HEK293 (cell line): ENCODE data around the gene LILRB5.
"Not testable (repeated sequence)": the region's sequence is repeated elsewhere in the genome, so short reads cannot be mapped to it uniquely, and the experiment has no call there.

Experiments used
- CTCF ChIA-PET: fragments of 350-600 bp; formaldehyde crosslinking; extraction: SDS; loops from one replicate; lab custom pipeline; 2021; ENCODE audit warnings: antibody characterized with exemption; lab: Yijun Ruan, JAX
- POLR2A ChIA-PET: fragments of 300-600 bp; formaldehyde crosslinking; extraction: SDS; loops from one replicate; lab custom pipeline; 2020; ENCODE audit warnings: antibody characterized with exemption, inconsistent platforms; lab: Yijun Ruan, JAX
- H3K27ac ChIP-seq: fragments of 200-500 bp; sonication (Bioruptor generic); 2 replicates; pipeline ENCODE4 v1.5.1; 2014; ENCODE audit warnings: low read depth, low read length, control low read depth, inconsistent platforms; ENCODE audit errors: extremely low read depth
- H3K36me3 ChIP-seq, 2 experiments: fragments of 200-500 bp in 1 of 2; sonication (Bioruptor generic) in 1 of 2; 1 replicate in 1 of 2; 2 replicates in 1 of 2; pipeline ENCODE4 v1.5.1; 2014 to 2017; ENCODE audit warnings: inconsistent platforms in 2 of 2, low read length in 2 of 2; ENCODE audit not compliant: control insufficient read depth in 2 of 2, insufficient read depth in 1 of 2
- H3K4me1 ChIP-seq: fragments of 200-500 bp; sonication (Bioruptor generic); 2 replicates; pipeline ENCODE4 v1.5.1; 2014; ENCODE audit warnings: mild to moderate bottlenecking, low read length, inconsistent platforms; ENCODE audit not compliant: control insufficient read depth, insufficient read depth
- H3K4me3 ChIP-seq: 2 replicates; pipeline ENCODE4 v1.5.1; 2011; ENCODE audit warnings: low read depth, mild to moderate bottlenecking, control low read depth, low read length, moderate library complexity
- H3K9me3 ChIP-seq: fragments of 200-500 bp; sonication (Bioruptor generic); 2 replicates; pipeline ENCODE4 v1.5.1; 2014; ENCODE audit warnings: low read depth, low read length, inconsistent platforms; ENCODE audit not compliant: control insufficient read depth, insufficient read depth
- BCL11B ChIP-seq: fragments of 450-650 bp; formaldehyde crosslinking; IDR thresholded peaks from 2 replicates; pipeline ENCODE4 v1.5.1; 2016; ENCODE audit warnings: low read depth, missing biosample characterization, missing genetic modification characterization
- FEZF1 ChIP-seq: fragments of 450-650 bp; formaldehyde crosslinking; IDR thresholded peaks from 2 replicates; pipeline ENCODE4 v1.5.1; 2016; ENCODE audit warnings: missing biosample characterization, missing genetic modification characterization
- ZNF221 ChIP-seq: fragments of 450-650 bp; formaldehyde crosslinking; IDR thresholded peaks from 2 replicates; pipeline ENCODE4 v1.5.1; 2017; ENCODE audit warnings: missing biosample characterization, missing genetic modification characterization, borderline replicate concordance
- ZNF239 ChIP-seq: fragments of 450-650 bp; formaldehyde crosslinking; IDR thresholded peaks from 2 replicates; pipeline ENCODE4 v1.5.1; 2016; ENCODE audit warnings: missing biosample characterization, missing genetic modification characterization
- ZNF311 ChIP-seq: fragments of 450-650 bp; formaldehyde crosslinking; IDR thresholded peaks from 2 replicates; pipeline ENCODE4 v1.5.1; 2017; ENCODE audit warnings: missing biosample characterization, missing genetic modification characterization, borderline replicate concordance
- ZNF404 ChIP-seq: fragments of 450-650 bp; formaldehyde crosslinking; IDR thresholded peaks from 2 replicates; pipeline ENCODE4 v1.5.1; 2017; ENCODE audit warnings: missing biosample characterization, missing genetic modification characterization
- ZNF426 ChIP-seq: fragments of 450-650 bp; formaldehyde crosslinking; IDR thresholded peaks from 2 replicates; pipeline ENCODE4 v1.5.1; 2017; ENCODE audit warnings: missing biosample characterization, missing genetic modification characterization, mild to moderate bottlenecking, inconsistent platforms, moderate library complexity
- ZNF658 ChIP-seq: fragments of 450-650 bp; formaldehyde crosslinking; IDR thresholded peaks from 2 replicates; pipeline ENCODE4; 2016; ENCODE audit warnings: missing biosample characterization, missing genetic modification characterization
- ZNF701 ChIP-seq: fragments of 450-650 bp; formaldehyde crosslinking; IDR thresholded peaks from 2 replicates; pipeline ENCODE4 v1.5.1; 2016; ENCODE audit warnings: missing biosample characterization, missing genetic modification characterization
- ZNF776 ChIP-seq: fragments of 450-650 bp; formaldehyde crosslinking; IDR thresholded peaks from 2 replicates; pipeline ENCODE4 v1.5.0; 2017; ENCODE audit warnings: missing biosample characterization, missing genetic modification characterization, borderline replicate concordance
- ZNF777 ChIP-seq: fragments of 450-650 bp; formaldehyde crosslinking; IDR thresholded peaks from 2 replicates; pipeline ENCODE4 v1.5.1; 2017; ENCODE audit warnings: missing biosample characterization, missing genetic modification characterization, borderline replicate concordance
- ZSCAN16 ChIP-seq: fragments of 450-650 bp; formaldehyde crosslinking; IDR thresholded peaks from 2 replicates; pipeline ENCODE4 v1.5.1; 2016; ENCODE audit warnings: missing biosample characterization, missing genetic modification characterization
- TF ChIP-seq, protein P1 (sequence below): fragments of 450-650 bp; formaldehyde crosslinking; IDR thresholded peaks from 2 replicates; pipeline ENCODE4 v1.5.0; 2017; ENCODE audit warnings: missing biosample characterization, missing genetic modification characterization, borderline replicate concordance
- TF ChIP-seq, protein P2 (sequence below): fragments of 450-650 bp; formaldehyde crosslinking; IDR thresholded peaks from 2 replicates; pipeline ENCODE4 v1.5.1; 2017; ENCODE audit warnings: missing biosample characterization, missing genetic modification characterization
- TF ChIP-seq, protein P3 (sequence below): fragments of 450-650 bp; formaldehyde crosslinking; IDR thresholded peaks from 2 replicates; pipeline ENCODE4 v1.5.1; 2016; ENCODE audit warnings: missing biosample characterization, missing genetic modification characterization
- TF ChIP-seq, protein P4 (sequence below): fragments of 450-650 bp; formaldehyde crosslinking; IDR thresholded peaks from 2 replicates; pipeline ENCODE4 v1.5.1; 2016; ENCODE audit warnings: missing biosample characterization, missing genetic modification characterization

The LILRB5 gene

DNA sequence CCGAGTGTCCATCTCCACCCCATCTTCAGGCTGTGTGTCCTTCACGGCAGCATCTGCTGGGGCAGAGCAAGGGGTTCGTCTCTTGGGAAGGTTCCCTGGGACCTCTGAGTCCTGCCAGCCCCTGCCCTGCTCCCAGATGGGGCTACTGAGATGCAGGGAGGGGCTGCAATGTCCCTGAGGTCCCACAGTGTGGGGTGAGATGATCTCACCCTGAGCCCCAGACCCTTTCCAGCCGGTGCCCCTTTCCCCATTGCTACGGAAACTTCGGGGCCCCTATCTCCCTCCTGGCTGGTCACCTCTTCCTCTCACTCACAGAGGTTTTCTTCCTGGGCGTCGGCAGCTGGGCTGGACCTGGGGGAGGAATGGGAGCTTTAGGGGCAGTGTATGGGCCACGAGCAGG, 18.9 kb upstream of the LILRB5 start:
- no peaks in the 10 kb centered on the region for H3K4me1 ChIP-seq
- POLR2A ChIA-PET: no interaction called here
- no peak overlapping the region for H3K4me3 ChIP-seq
- TF ChIP-seq ZNF701 (tag by site-specific recombination) (no peak), ZNF311 (tag by site-specific recombination) (no peak), ZNF404 (tag by site-specific recombination) (no peak), ZNF426 (tag by site-specific recombination) (no peak), ZNF658 (tag by site-specific recombination) (no peak), BCL11B (tag by site-specific recombination) (no peak), ZNF239 (no peak), ZSCAN16 (tag by site-specific recombination) (no peak), FEZF1 (tag by site-specific recombination) (no peak), ZNF221 (tag by site-specific recombination) (no peak), ZNF776 (tag by site-specific recombination) (no peak), ZNF777 (tag by site-specific recombination) (no peak)
- TF ChIP-seq, protein P1, sequence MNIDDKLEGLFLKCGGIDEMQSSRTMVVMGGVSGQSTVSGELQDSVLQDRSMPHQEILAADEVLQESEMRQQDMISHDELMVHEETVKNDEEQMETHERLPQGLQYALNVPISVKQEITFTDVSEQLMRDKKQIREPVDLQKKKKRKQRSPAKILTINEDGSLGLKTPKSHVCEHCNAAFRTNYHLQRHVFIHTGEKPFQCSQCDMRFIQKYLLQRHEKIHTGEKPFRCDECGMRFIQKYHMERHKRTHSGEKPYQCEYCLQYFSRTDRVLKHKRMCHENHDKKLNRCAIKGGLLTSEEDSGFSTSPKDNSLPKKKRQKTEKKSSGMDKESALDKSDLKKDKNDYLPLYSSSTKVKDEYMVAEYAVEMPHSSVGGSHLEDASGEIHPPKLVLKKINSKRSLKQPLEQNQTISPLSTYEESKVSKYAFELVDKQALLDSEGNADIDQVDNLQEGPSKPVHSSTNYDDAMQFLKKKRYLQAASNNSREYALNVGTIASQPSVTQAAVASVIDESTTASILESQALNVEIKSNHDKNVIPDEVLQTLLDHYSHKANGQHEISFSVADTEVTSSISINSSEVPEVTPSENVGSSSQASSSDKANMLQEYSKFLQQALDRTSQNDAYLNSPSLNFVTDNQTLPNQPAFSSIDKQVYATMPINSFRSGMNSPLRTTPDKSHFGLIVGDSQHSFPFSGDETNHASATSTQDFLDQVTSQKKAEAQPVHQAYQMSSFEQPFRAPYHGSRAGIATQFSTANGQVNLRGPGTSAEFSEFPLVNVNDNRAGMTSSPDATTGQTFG (tag by site-specific recombination): no peak
- TF ChIP-seq, protein P2, sequence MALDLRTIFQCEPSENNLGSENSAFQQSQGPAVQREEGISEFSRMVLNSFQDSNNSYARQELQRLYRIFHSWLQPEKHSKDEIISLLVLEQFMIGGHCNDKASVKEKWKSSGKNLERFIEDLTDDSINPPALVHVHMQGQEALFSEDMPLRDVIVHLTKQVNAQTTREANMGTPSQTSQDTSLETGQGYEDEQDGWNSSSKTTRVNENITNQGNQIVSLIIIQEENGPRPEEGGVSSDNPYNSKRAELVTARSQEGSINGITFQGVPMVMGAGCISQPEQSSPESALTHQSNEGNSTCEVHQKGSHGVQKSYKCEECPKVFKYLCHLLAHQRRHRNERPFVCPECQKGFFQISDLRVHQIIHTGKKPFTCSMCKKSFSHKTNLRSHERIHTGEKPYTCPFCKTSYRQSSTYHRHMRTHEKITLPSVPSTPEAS: no peak
- TF ChIP-seq, protein P3, sequence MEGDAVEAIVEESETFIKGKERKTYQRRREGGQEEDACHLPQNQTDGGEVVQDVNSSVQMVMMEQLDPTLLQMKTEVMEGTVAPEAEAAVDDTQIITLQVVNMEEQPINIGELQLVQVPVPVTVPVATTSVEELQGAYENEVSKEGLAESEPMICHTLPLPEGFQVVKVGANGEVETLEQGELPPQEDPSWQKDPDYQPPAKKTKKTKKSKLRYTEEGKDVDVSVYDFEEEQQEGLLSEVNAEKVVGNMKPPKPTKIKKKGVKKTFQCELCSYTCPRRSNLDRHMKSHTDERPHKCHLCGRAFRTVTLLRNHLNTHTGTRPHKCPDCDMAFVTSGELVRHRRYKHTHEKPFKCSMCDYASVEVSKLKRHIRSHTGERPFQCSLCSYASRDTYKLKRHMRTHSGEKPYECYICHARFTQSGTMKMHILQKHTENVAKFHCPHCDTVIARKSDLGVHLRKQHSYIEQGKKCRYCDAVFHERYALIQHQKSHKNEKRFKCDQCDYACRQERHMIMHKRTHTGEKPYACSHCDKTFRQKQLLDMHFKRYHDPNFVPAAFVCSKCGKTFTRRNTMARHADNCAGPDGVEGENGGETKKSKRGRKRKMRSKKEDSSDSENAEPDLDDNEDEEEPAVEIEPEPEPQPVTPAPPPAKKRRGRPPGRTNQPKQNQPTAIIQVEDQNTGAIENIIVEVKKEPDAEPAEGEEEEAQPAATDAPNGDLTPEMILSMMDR (tag by site-specific recombination): no peak
- TF ChIP-seq, protein P4, sequence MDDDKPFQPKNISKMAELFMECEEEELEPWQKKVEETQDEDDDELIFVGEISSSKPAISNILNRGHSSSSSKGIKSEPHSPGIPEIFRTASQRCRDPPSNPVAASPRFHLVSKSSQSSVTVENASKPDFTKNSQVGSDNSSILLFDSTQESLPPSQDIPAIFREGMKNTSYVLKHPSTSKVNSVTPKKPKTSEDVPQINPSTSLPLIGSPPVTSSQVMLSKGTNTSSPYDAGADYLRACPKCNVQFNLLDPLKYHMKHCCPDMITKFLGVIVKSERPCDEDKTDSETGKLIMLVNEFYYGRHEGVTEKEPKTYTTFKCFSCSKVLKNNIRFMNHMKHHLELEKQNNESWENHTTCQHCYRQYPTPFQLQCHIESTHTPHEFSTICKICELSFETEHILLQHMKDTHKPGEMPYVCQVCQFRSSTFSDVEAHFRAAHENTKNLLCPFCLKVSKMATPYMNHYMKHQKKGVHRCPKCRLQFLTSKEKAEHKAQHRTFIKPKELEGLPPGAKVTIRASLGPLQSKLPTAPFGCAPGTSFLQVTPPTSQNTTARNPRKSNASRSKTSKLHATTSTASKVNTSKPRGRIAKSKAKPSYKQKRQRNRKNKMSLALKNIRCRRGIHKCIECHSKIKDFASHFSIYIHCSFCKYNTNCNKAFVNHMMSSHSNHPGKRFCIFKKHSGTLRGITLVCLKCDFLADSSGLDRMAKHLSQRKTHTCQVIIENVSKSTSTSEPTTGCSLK (tag by site-specific recombination): no peak
- no peak overlapping the region for H3K27ac ChIP-seq
- no peaks in the 10 kb centered on the region for H3K36me3 ChIP-seq
- H3K9me3 ChIP-seq: no peaks in the 10 kb centered on the region
- CTCF ChIA-PET: interaction anchor here (4.0 kb wide), 1 partner anchor 10 kb away, joined by 19 read pairs; no protein-coding TSS in a partner anchor

DNA sequence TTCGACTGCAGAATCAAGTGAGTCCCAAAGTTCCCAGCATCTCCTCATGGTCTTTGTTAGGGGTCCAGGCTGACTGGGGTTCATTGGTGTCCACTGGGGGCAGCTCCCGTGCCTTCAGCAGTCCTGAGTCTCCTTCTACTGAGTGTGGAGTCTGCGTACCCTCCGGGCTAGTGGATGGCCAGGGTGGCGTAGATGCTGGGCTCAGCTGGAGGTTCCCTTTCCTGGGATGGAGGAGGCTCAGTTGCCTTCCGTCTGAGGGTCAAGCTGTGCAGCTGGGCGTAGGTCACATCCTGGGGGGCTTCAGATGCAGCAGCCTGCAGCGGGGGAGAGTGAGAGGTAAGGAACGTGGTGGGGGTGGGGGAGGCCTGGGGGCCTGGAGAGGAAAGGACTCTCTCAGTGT, 17.4 kb upstream of the LILRB5 start:
- H3K9me3 ChIP-seq, H3K4me1 ChIP-seq, POLR2A ChIA-PET, H3K36me3 ChIP-seq, H3K27ac ChIP-seq, H3K4me3 ChIP-seq: not testable (repeated sequence)
- CTCF ChIA-PET: interaction anchor here (0.9 kb wide), 1 partner anchor 9 kb away, joined by 4 read pairs; no protein-coding TSS in a partner anchor
